Gastrocnemius medialis (tissue), 4 donors: ENCODE data around the gene KCNIP4. TPM values are rescaled to one million over a fixed set of nuclear protein-coding genes. Genes with fewer than 3 reads are reported as not detected.

Experiments
- ATAC-seq, 2 donors: fragments of 150-250 bp; one replicate each; pipeline ENCODE4 v1.9.1; 2016
- DNase-seq, 2 donors: peaks; one replicate each; pipeline ENCODE4 v3.0.0-alpha.2; 2019
- H3K27ac ChIP-seq, 4 donors: fragments of 200-600 bp; sonication (generic); 1 replicate in 1 of 4; 2 replicates in 3 of 4; pipeline ENCODE4 v1.5.1; 2016 to 2018; ENCODE audit warnings: mild to moderate bottlenecking in 2 of 4, moderate library complexity in 1 of 4
- H3K27me3 ChIP-seq, 3 donors: fragments of 200-600 bp; sonication (generic) in 2 of 3; 1 replicate in 1 of 3; 2 replicates in 2 of 3; pipeline versions ENCODE4 v1.5.1 to v1.6.0; 2016 to 2019; ENCODE audit warnings: mild to moderate bottlenecking in 1 of 3, moderate library complexity in 1 of 3
- H3K36me3 ChIP-seq, 2 donors: fragments of 200-600 bp; sonication (generic) in 1 of 2; one replicate each; pipeline ENCODE4 v1.5.1; 2017 to 2018
- H3K4me1 ChIP-seq, 2 donors: fragments of 200-600 bp; sonication (generic) in 1 of 2; one replicate each; pipeline ENCODE4 v1.5.1; 2016 to 2017; ENCODE audit warnings: mild to moderate bottlenecking in 2 of 2
- H3K4me3 ChIP-seq, 4 donors: fragments of 200-600 bp; sonication (generic) in 3 of 4; 1 replicate in 1 of 4; 2 replicates in 3 of 4; pipeline ENCODE4 v1.5.1; 2016 to 2019; ENCODE audit warnings: mild to moderate bottlenecking in 2 of 4
- H3K9me3 ChIP-seq, 3 donors: fragments of 200-600 bp; sonication (generic) in 2 of 3; 1 replicate in 1 of 3; 2 replicates in 2 of 3; pipeline ENCODE4 v1.5.1; 2016 to 2019
- POLR2A ChIP-seq, 2 donors: fragments of 450-650 bp; IDR thresholded peaks; one replicate each; pipeline ENCODE4 v1.6.1; 2017; ENCODE audit warnings: antibody characterized with exemption in 2 of 2, mild to moderate bottlenecking in 2 of 2, moderate library complexity in 2 of 2
- in situ Hi-C, 4 donors: fragments of 200-750 bp; cut with MboI; loops; one replicate each; pipeline versions ENCODE4 v1.15.0 to v1.8.0; 2017; ENCODE audit warnings: low sequenced_read_pairs in 4 of 4
- intact Hi-C: fragments of 100-400 bp; cut with DNase I; formaldehyde crosslinking; loops from one replicate; pipeline ENCODE4 v1.15.1; 2023; ENCODE audit warnings: low total_unique reads
- total RNA-seq, 4 donors: library from RNA; depleted of rRNA; stranded (reverse); fragments of >200 nt; gene quantifications; one replicate each; pipeline versions ENCODE4 v1.1.0 to v1.2.3, GENCODE V29; 2016
- TF ChIP-seq, protein P1 (sequence below), 5 experiments: fragments of 450-650 bp in 3 of 5; fragments of 200-600 bp in 2 of 5; sonication (generic) in 2 of 5; IDR thresholded peaks in 4 of 5; conservative IDR thresholded peaks in 1 of 5; 1 replicate in 4 of 5; 2 replicates in 1 of 5; pipeline ENCODE4 v1.5.1; 2016 to 2019; ENCODE audit warnings: antibody characterized with exemption in 5 of 5, mild to moderate bottlenecking in 3 of 5, moderate library complexity in 3 of 5

Gene KCNIP4
- total RNA-seq, 4 donors from 2014 or later: not detected

DNA sequence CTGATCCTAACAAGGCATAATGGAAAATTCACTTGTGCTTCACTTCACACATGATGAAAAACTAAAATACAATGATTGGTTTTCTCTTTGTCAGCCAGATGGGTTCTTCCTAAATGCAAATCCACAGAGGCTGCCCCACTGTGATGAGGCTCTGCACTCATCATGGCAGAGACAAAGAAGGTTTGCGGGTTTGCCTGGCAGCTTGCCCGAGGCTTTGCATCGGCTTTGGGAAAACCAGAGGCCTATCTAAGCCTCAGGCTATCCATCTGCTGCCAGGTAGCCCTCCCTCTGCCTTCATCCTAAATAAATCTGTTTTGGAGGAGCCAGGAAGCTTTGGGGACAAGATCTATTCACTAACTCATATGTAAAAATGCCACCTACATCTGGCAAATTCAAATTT is 1004.1 kb downstream of the KCNIP4 start:
- no peaks in the 10 kb centered on the region for H3K4me1 ChIP-seq
- ATAC-seq (no peak), DNase-seq (no peak)
- no peaks in the 10 kb centered on the region for H3K9me3 ChIP-seq
- no peaks in the 10 kb centered on the region for H3K27me3 ChIP-seq
- TF ChIP-seq, protein P1, sequence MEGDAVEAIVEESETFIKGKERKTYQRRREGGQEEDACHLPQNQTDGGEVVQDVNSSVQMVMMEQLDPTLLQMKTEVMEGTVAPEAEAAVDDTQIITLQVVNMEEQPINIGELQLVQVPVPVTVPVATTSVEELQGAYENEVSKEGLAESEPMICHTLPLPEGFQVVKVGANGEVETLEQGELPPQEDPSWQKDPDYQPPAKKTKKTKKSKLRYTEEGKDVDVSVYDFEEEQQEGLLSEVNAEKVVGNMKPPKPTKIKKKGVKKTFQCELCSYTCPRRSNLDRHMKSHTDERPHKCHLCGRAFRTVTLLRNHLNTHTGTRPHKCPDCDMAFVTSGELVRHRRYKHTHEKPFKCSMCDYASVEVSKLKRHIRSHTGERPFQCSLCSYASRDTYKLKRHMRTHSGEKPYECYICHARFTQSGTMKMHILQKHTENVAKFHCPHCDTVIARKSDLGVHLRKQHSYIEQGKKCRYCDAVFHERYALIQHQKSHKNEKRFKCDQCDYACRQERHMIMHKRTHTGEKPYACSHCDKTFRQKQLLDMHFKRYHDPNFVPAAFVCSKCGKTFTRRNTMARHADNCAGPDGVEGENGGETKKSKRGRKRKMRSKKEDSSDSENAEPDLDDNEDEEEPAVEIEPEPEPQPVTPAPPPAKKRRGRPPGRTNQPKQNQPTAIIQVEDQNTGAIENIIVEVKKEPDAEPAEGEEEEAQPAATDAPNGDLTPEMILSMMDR (IDR thresholded peaks at IDR 0.05 in 4 of 5, conservative IDR thresholded peaks at IDR 0.05 in 1 of 5): no peak
- no peak for TF ChIP-seq POLR2A (IDR thresholded peaks at IDR 0.05)
- intact Hi-C loops: no loop called here
- H3K36me3 ChIP-seq: no peaks in the 10 kb centered on the region
- H3K27ac ChIP-seq: no peak overlapping the region
- in situ Hi-C loops: no loop called here
- no peak overlapping the region for H3K4me3 ChIP-seq

DNA sequence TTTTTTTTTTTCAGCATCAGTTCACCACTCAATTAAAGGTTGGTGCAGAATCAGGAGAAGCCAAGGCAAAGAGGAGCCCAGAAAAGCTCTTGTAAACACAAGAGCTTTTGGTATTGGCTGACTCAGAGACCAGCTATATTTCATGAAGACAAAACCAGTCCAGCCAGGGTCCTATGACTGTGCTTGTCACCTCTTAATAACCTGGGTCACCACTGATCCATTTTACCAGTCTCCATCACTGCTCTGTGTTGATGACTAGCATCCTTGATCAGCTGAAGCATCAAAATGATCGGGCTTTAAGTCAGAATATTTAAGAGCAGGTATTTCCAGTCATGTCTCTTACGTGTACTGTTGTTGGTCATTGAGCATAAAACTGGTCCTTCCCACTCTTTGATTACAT is 1010.4 kb downstream of the KCNIP4 start:
- no peaks in the 10 kb centered on the region for H3K36me3 ChIP-seq
- H3K27me3 ChIP-seq: no peaks in the 10 kb centered on the region
- TF ChIP-seq, protein P1 (IDR thresholded peaks at IDR 0.05 in 4 of 5, conservative IDR thresholded peaks at IDR 0.05 in 1 of 5): no peak
- no peak for TF ChIP-seq POLR2A (IDR thresholded peaks at IDR 0.05)
- ATAC-seq (no peak), DNase-seq (no peak)
- H3K4me3 ChIP-seq: no peak overlapping the region
- intact Hi-C loops: no loop called here
- no peaks in the 10 kb centered on the region for H3K9me3 ChIP-seq
- in situ Hi-C loops: no loop called here
- no peaks in the 10 kb centered on the region for H3K4me1 ChIP-seq
- no peak overlapping the region for H3K27ac ChIP-seq

DNA sequence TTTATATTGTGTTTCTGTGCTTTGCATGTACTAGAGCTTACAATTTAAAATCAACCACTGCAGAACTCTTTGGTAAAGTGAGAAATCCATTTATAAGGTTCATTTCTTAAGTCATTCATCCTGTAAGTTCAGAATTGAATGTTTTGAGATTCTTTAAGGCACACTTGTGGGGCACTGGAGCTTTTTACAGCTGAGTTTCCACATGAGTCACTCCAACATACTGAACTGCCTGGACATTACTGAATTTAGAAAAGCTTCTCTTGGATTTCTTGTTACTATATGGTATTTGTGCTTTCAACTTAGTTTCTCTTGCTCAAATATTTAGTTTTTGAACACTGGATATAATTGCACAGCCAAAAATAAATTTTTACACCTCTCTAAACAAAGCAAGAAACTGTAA is 1022.0 kb downstream of the KCNIP4 start:
- Histone ChIP-seq H3K36me3 (no peaks in the 10 kb centered on the region), H3K4me1 (no peaks in the 10 kb centered on the region), H3K27ac (no peak overlapping the region), H3K4me3 (no peak overlapping the region), H3K9me3 (no peaks in the 10 kb centered on the region), H3K27me3 (no peaks in the 10 kb centered on the region)
- in situ Hi-C loops: no loop called here
- DNase-seq (no peak), ATAC-seq (no peak)
- TF ChIP-seq, protein P1 (IDR thresholded peaks at IDR 0.05 in 4 of 5, conservative IDR thresholded peaks at IDR 0.05 in 1 of 5): no peak
- TF ChIP-seq POLR2A (IDR thresholded peaks at IDR 0.05): no peak
- intact Hi-C loops: no loop called here

DNA sequence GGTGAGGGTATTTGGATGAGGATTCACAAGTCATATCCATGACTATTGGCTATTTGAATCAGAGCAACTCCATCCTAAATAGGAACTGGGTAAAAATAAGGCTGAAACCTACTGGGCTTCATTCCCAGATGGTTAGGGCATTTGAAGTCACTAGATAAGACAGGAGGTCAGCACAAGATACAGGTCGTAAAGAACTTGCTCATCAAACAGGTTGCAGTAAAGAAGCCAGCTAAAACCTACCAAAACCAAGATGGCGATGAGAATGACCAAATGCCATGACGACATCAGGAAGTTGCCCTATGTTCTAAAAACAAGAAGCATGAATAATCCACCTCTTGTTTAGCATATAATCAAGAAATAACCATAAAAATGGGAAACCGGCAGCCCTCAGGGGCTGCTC is 1023.4 kb downstream of the KCNIP4 start:
- DNase-seq (no peak), ATAC-seq (no peak)
- intact Hi-C loops (no loop called here), in situ Hi-C loops (no loop called here)
- Histone ChIP-seq H3K4me1 (no peaks in the 10 kb centered on the region), H3K36me3 (no peaks in the 10 kb centered on the region), H3K4me3 (no peak overlapping the region), H3K9me3 (no peaks in the 10 kb centered on the region), H3K27me3 (no peaks in the 10 kb centered on the region), H3K27ac (no peak overlapping the region)
- TF ChIP-seq, protein P1 (IDR thresholded peaks at IDR 0.05 in 4 of 5, conservative IDR thresholded peaks at IDR 0.05 in 1 of 5): no peak
- no peak for TF ChIP-seq POLR2A (IDR thresholded peaks at IDR 0.05)

DNA sequence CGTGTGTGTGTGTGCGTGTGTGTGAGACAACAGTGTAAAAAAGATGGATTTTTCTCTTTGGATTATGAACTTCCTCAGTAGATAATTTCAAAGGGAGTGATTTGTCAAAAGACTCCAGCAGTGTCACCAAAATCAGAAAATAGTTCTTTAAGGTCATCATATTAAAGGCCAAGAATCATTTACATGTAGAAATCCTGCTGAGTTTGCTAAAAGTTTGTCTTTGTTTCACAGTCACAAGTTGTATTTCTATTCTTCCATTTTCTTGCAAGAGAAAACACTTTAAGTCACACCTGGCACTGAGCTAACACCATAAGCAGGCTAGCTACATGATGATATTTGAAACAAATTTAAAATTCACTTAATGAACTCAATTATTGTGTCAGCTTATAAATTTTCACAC is 1025.6 kb downstream of the KCNIP4 start:
- no peaks in the 10 kb centered on the region for H3K36me3 ChIP-seq
- H3K9me3 ChIP-seq: no peaks in the 10 kb centered on the region
- no peak for DNase-seq
- TF ChIP-seq, protein P1 (IDR thresholded peaks at IDR 0.05 in 4 of 5, conservative IDR thresholded peaks at IDR 0.05 in 1 of 5): no peak
- no peak for TF ChIP-seq POLR2A (IDR thresholded peaks at IDR 0.05)
- no peak for ATAC-seq
- no peaks in the 10 kb centered on the region for H3K27me3 ChIP-seq
- intact Hi-C loops (no loop called here), in situ Hi-C loops (no loop called here)
- no peak overlapping the region for H3K4me3 ChIP-seq
- no peaks in the 10 kb centered on the region for H3K4me1 ChIP-seq
- H3K27ac ChIP-seq: no peak overlapping the region
